Measurements from ENCODE around the gene ALS2. TPM values are rescaled to one million over a fixed set of nuclear protein-coding genes. Genes with fewer than 3 reads are reported as not detected.

ALS2 gene
- total RNA-seq, 1 experiment from 2014 or later: 47.5 TPM

- no TSS peak for BruUV-seq (replicated peaks)
- CTCF ChIA-PET: no interaction called here
- intact Hi-C loops (cut with micrococcal nuclease; ENCODE audit: unreplicated experiment): no loop called here
These were observed 95.6 kb downstream of the ALS2 start for GRCh38 chr2:201685156-201685555.

DNA sequence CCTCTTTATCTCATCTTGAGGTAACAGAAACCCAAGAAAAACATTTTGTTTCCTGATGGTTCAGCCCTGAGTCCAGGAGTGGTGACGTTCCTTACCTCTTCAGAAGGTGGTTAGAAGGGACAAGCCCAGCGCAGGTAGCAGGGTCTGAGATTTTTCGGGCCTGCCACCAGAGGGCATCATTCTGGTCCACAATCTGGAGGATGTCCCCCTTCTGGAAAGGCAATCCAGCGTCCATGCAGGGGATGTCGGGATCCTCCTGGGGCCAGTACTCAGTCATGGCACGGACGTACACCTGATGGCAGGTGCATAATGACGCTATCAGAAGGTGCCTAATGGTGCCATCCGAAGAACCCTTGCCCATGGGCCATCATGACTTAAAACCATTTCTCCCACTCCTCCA, 100.0 kb downstream of the ALS2 start:
- TF ChIP-seq POLR2AphosphoS5 (IDR thresholded peaks at IDR 0.05; ENCODE audit: low read depth, low read length) (no peak), CTCF (IDR thresholded peaks at IDR 0.05) (peak; percentile 66)
- intact Hi-C loops (cut with micrococcal nuclease; ENCODE audit: unreplicated experiment) (no loop called here), in situ Hi-C loops (cut with HindIII; ENCODE audit: low pct_unique_long_range_greater_than_20kb, low sequenced_read_pairs) (no loop called here)
- Histone ChIP-seq H3K4me1 (ENCODE audit: control insufficient read depth, insufficient read depth, low read length) (no peaks in the 10 kb centered on the region), H3K27ac (ENCODE audit: low read length) (no peak overlapping the region), H3K9me3 (ENCODE audit: control insufficient read depth, insufficient read depth, low read depth, low read length) (no peaks in the 10 kb centered on the region), H3K4me3 (ENCODE audit: low read depth in 2 of 2, low read length in 2 of 2) (no peak overlapping the region), H3K36me3 (ENCODE audit: control insufficient read depth, insufficient read depth, low read length) (no peaks in the 10 kb centered on the region), H3K27me3 (ENCODE audit: control insufficient read depth, insufficient read depth, low read length) (no peaks in the 10 kb centered on the region)
- ChIA-PET POLR2A (interaction anchor here (0.6 kb wide), 1 partner anchor 516 kb away, joined by 6 read pairs; no protein-coding TSS in a partner anchor), CTCF (no interaction called here)
- no TSS peak for BruUV-seq (replicated peaks)
- ATAC-seq (0 out of 2 replicates have a peak, but pooled peaks have one; percentile 42), DNase-seq (ENCODE audit: low read depth, low spot score) (no peak)

More at GRCh38 chr2:201685156-201685555, 95.6 kb downstream of the ALS2 start:
- Histone ChIP-seq H3K36me3 (ENCODE audit: control insufficient read depth, insufficient read depth, low read length) (no peaks in the 10 kb centered on the region), H3K9me3 (ENCODE audit: control insufficient read depth, insufficient read depth, low read depth, low read length) (no peaks in the 10 kb centered on the region), H3K4me1 (ENCODE audit: control insufficient read depth, insufficient read depth, low read length) (no peaks in the 10 kb centered on the region), H3K27ac (ENCODE audit: low read length) (no peak overlapping the region), H3K4me3 (ENCODE audit: low read depth in 2 of 2, low read length in 2 of 2) (no peak overlapping the region), H3K27me3 (ENCODE audit: control insufficient read depth, insufficient read depth, low read length) (0 out of 2 replicates have a peak, but pooled peaks cover 2% of the 10 kb centered on the region)
- ATAC-seq: no peak
- POLR2A ChIA-PET: no interaction called here
- DNase-seq (ENCODE audit: low read depth, low spot score): no peak
- in situ Hi-C loops (cut with HindIII; ENCODE audit: low pct_unique_long_range_greater_than_20kb, low sequenced_read_pairs): no loop called here
- TF ChIP-seq SIN3A (IDR thresholded peaks at IDR 0.05; ENCODE audit: borderline replicate concordance, insufficient read depth, low read depth, low read length): no peak
- no peak for TF ChIP-seq REST (IDR thresholded peaks at IDR 0.05; ENCODE audit: insufficient read depth in 1 of 2, low read depth in 2 of 2, low read length in 1 of 2)
- no peak for TF ChIP-seq TCF7L2 (IDR thresholded peaks at IDR 0.05; ENCODE audit: low read depth, low read length)
- no peak for TF ChIP-seq CTCF (IDR thresholded peaks at IDR 0.05)
- TF ChIP-seq POLR2AphosphoS5 (IDR thresholded peaks at IDR 0.05; ENCODE audit: low read depth, low read length): no peak

Data from Panc1 (cell line).